UCSD-AML1 (cell line): ENCODE results near the gene GOLGA6L10.
"Not testable (repeated sequence)": the region's sequence is repeated elsewhere in the genome, so short reads cannot be mapped to it uniquely, and the experiment has no call there.

Experiments used
- DNase-seq: peaks from one replicate; lab custom pipeline; 2025; ENCODE audit not compliant: unreplicated experiment; lab: John Stamatoyannopoulos, UW

Gene GOLGA6L10

DNA sequence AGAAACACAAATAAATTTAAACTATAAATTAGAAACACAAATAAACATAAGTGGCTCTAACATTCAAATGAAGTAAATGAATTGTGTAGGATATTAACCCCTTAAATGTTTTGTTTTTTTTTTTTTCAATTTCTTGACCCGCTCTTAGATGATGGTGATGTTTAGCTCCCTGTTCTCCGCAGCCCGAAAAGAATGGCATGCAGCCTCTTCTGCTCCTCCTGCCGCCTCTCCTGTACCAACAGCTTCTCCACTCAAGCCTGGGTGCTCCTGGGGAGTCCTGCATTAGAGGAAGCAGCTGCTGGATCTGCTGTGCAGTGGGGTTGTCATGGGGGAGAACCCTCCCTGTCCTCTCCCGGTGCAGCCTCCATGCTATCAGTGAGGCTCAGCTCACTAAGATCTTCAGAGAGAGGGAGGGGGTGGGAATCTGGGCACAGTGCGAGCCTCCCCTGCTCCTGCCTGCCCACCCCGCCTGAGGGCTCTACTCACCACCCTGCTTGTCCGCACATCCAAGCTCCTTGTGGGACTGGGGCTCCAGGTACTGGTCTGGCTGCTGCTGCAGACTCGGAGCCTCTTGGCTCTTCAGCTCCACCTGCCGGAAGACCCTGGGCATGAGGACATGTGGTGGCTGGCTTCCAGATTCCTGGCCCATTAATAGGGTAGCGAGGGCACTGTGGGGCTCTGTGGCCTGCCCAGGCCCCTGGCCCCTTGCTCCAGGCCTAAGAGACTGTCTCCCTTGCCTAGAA is 6.5 kb downstream of the GOLGA6L10 start:
- not testable (repeated sequence) for DNase-seq

DNA sequence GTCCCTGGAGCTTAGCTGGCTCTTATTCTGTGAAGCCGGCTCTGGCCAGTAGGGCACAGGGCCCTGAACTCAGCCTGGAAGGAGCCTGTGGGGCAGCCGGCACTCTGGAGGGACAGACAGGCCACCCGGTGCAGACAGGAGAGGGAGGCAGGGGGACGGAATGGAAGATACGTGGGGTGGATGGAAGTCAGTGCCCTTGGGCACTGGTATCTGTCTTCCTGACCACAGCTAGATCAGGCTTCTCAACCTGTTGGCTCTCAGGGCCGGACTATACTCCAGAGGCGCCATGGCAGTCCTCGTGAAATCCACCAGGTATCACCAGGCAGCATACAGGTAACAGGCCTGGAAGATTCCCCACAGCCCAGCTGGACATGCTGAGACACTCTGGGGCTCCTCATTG is 10.7 kb downstream of the GOLGA6L10 start:
- not testable (repeated sequence) for DNase-seq

DNA sequence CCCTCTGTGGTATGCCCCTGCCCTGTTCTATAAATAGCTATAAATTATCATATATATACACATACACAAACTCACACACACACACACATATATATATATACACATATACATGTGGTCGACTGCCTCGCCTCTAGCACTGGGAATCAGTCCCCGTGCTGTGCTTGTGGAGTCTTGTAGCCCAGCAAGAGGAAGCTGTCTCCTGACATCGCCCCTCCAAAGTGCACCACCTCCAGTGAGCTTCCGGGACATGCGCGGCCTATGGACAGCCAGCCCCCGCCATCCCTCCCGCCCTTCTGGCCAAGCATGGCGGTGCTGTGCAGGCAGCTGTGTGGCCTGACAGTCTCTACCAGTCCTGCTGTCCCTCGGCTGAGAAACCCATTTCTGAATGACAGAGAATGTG is 11.2 kb downstream of the GOLGA6L10 start:
- not testable (repeated sequence) for DNase-seq

GRCh38 chr15:82337051-82337450 is 12.2 kb downstream of the GOLGA6L10 start:
- not testable (repeated sequence) for DNase-seq

DNA sequence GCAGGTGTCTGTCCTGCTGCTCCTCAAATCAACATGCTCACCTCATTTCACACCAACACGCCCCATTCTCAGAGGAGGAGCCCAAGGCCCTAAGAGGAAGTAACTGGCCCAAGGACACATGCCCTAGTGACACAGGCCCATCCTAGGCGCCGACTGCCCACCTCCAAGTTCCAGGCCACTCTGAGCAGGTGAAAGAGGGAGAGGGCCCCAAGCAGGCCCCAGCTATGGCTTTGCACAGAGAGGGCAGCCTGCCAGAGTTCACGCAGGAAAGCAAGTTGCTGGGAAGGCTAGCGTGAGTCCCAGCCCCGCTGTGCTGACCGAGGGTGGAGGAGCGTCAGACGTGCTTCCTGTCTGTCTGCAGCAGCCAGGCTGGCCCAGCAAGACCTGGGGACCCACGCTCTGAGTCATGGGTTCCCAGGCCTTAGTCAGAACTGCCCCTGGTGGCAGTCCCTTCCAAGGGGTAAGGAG is 13.1 kb downstream of the GOLGA6L10 start:
- not testable (repeated sequence) for DNase-seq

GRCh38 chr15:82335006-82335405 is 14.3 kb downstream of the GOLGA6L10 start:
- not testable (repeated sequence) for DNase-seq

- not testable (repeated sequence) for DNase-seq
These were observed 14.7 kb downstream of the GOLGA6L10 start for GRCh38 chr15:82334554-82334932.

GRCh38 chr15:82333603-82334553 is 15.4 kb downstream of the GOLGA6L10 start:
- not testable (repeated sequence) for DNase-seq

- DNase-seq: not testable (repeated sequence)
These were observed 16.3 kb downstream of the GOLGA6L10 start for GRCh38 chr15:82332711-82333602.

DNA sequence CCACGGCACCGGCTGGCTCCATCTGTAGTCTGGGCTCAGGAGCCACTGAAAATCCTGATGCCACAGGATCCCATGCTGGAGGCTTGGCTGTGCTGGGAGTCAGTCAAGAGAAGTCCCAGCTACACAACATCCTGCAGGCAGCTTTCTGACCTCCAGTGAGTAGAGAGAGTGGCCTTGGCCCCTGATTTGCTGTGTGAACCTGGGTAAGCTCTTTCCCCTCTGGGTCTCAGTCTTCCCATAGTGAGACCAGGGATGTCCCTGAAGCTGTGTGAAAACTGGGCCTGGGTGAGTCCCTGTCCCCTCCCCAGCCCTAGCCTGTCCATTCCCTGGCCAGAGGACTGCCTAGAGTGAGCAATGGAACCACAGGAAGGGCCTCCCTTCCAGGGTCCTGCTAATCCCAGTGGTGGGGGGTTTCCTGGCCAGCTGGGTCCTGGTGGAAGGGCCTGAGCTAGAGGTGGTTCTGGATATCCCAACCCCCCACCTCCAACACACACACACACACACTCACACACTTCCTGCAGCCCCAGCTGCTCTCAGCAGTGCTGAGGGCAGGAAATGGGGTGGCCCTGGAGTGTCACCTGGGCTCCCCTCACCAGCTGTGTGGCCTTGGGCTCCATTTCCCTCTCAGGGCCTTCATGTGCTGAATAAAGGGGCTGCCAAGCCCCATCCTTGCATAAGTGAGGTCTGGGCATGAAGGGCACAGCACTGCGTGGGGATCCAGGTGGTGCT is 17.5 kb downstream of the GOLGA6L10 start:
- DNase-seq: not testable (repeated sequence)

- not testable (repeated sequence) for DNase-seq
These were observed 18.4 kb downstream of the GOLGA6L10 start for GRCh38 chr15:82330921-82331320.

DNA sequence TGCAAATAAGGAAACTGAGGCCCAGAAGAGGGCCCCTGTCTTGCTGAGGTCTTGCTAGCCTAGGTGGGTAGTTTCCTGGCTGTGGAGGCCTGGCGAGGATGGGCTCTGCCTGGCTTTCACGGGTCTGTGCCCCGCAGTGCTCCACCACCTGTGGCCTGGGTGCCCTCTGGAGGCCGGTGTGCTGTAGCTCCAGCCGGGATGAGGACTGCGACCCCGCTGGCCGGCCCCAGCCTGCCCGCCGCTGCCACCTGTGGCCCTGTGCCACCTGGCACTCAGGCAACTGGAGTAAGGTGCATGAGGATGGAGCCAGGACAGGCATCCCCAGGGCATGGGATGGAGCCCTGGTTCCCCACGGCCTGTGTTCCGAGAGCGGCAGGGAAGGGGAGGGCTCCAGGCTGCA is 20.2 kb downstream of the GOLGA6L10 start:
- DNase-seq: not testable (repeated sequence)

DNA sequence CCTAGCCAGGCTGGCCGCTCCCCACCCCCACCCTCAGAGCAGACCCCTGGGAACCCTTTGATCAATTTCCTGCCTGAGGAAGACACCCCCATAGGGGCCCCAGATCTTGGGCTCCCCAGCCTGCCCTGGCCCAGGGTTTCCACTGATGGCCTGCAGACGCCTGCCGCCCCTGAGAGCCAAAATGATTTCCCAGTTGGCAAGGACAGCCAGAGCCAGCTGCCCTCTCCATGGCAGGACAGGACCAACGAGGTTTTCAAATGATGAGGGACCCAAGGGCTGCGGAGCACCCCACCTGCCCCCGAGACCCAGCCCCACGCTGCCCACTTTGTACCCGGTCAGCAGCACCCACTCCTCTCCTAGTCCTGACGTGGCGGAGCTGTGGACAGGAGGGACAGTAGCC is 21.9 kb downstream of the GOLGA6L10 start:
- DNase-seq: not testable (repeated sequence)

DNA sequence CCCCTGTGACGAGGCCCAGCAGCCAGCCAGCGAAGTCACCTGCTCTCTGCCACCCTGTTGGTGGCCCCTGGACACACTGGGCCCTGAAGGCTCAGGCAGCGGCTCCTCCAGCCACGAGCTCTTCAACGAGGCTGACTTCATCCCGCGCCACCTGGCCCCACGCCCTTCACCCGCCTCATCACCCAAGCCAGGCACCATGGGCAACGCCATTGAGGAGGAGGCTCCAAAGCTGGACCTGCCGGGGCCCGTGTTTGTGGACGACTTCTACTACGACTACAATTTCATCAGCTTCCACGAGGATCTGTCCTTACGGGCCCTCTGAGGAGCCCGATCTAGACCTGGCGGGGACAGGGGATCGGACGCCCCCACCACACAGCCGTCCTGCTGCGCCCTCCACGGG is 22.4 kb downstream of the GOLGA6L10 start:
- DNase-seq: not testable (repeated sequence)

GRCh38 chr15:82325646-82326045 is 23.6 kb downstream of the GOLGA6L10 start:
- DNase-seq: not testable (repeated sequence)

DNA sequence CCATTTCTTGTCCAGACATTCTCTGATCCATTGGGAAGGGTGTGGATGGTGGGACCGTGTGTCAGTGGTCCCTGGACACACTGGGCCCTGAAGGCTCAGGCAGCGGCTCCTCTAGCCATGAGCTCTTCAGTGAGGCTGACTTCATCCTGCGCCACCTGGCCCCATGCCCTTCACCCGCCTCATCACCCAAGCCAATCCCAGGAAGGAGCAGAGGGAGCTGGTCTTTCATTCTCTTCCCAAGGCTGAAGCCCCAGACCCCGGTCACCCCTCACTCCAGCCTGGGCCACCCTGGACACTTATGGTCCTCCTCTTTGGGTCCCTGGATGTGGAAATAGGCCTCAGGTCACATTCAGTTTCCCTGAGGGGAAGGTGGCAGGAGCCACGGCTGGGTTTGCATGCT is 24.4 kb downstream of the GOLGA6L10 start:
- not testable (repeated sequence) for DNase-seq

- not testable (repeated sequence) for DNase-seq
These were observed 26.8 kb downstream of the GOLGA6L10 start for GRCh38 chr15:82322488-82322887.

DNA sequence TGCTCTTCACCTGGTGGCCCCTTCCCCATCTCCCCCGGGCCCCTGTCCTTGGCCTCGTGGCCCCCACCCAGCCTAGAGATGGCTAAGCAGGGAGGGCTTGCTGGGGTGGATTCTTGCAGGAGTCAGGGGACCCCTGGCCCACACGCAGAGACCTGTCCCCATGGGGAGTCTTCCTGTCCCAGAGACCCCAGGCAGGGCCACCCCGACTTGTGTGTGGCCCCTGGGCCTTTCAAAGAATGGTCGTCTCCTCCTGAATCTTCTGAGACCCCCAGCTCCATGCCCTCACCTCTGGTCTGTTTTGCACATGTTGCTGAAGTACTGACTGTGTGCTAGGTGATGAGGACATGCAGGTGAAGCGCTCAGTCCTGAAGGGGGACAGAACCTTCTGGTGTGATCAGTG is 28.4 kb downstream of the GOLGA6L10 start:
- not testable (repeated sequence) for DNase-seq

GRCh38 chr15:82319522-82320278 is 29.6 kb downstream of the GOLGA6L10 start:
- DNase-seq: not testable (repeated sequence)
